KMS-11 (cell line): ENCODE measurements around the gene PER3.

Experiments
- H2AFZ ChIP-seq: fragments of 200-600 bp; sonication (generic); 2 replicates; pipeline ENCODE4 v1.6.1; 2016; ENCODE audit warnings: antibody characterized with exemption, mixed run types, low read depth
- H3K27ac ChIP-seq: fragments of 200-600 bp; sonication (generic); 2 replicates; pipeline ENCODE4 v1.6.1; 2016; ENCODE audit warnings: mild to moderate bottlenecking, mixed run types
- H3K27me3 ChIP-seq: fragments of 200-600 bp; sonication (generic); 2 replicates; pipeline ENCODE4 v1.6.1; 2017; ENCODE audit warnings: mild to moderate bottlenecking, low read depth, mixed run types, moderate library complexity; ENCODE audit not compliant: insufficient read depth
- H3K36me3 ChIP-seq: fragments of 200-600 bp; sonication (generic); 2 replicates; pipeline ENCODE4 v1.6.1; 2017; ENCODE audit warnings: mild to moderate bottlenecking, mixed run types; ENCODE audit not compliant: insufficient read depth
- H3K4me1 ChIP-seq: fragments of 200-600 bp; sonication (generic); 2 replicates; pipeline ENCODE4 v1.6.1; 2016; ENCODE audit warnings: mild to moderate bottlenecking, low read depth, mixed run types; ENCODE audit not compliant: poor library complexity, severe bottlenecking
- H3K4me2 ChIP-seq: fragments of 200-600 bp; sonication (generic); 2 replicates; pipeline ENCODE4 v1.7.0; 2016; ENCODE audit warnings: mild to moderate bottlenecking, mixed run types
- H3K4me3 ChIP-seq: fragments of 200-600 bp; sonication (generic); IDR thresholded peaks from 2 replicates; pipeline ENCODE4 v1.6.1; 2017; ENCODE audit warnings: low read depth, low read length, mixed read lengths; ENCODE audit not compliant: insufficient read depth
- H3K79me2 ChIP-seq: fragments of 200-600 bp; sonication (generic); 2 replicates; pipeline ENCODE4 v1.6.1; 2016; ENCODE audit warnings: low read depth, mixed run types; ENCODE audit not compliant: insufficient read depth
- H3K9ac ChIP-seq: fragments of 200-600 bp; sonication (generic); 2 replicates; pipeline ENCODE4 v1.6.1; 2016; ENCODE audit warnings: mild to moderate bottlenecking, mixed run types
- H4K20me1 ChIP-seq: fragments of 200-600 bp; sonication (generic); 2 replicates; pipeline ENCODE4 v1.6.1; 2016; ENCODE audit warnings: mild to moderate bottlenecking, mixed run types; ENCODE audit not compliant: insufficient read depth
- CTCF ChIP-seq: fragments of 200-600 bp; sonication (generic); conservative IDR thresholded peaks from 2 replicates; pipeline ENCODE4 v1.6.1; 2017; ENCODE audit warnings: low read depth, mild to moderate bottlenecking, antibody characterized with exemption, low read length, moderate library complexity, mixed read lengths

The PER3 gene

GRCh38 chr1:7769673-7770412, 14.2 kb upstream of the PER3 start:
- Histone ChIP-seq H3K36me3 (no peaks in the 10 kb centered on the region), H3K4me3 (no peak overlapping the region), H3K79me2 (peaks cover 21% of the 10 kb centered on the region), H3K9ac (no peak overlapping the region), H2AFZ (no peak overlapping the region), H3K27me3 (no peaks in the 10 kb centered on the region), H3K4me1 (peaks cover 26% of the 10 kb centered on the region), H4K20me1 (no peaks in the 10 kb centered on the region), H3K27ac (no peak overlapping the region), H3K4me2 (no peak overlapping the region)
- TF ChIP-seq CTCF, result no peak

GRCh38 chr1:7770669-7770996, 13.5 kb upstream of the PER3 start:
- Histone ChIP-seq H3K27ac (no peak overlapping the region), H3K79me2 (peaks cover 21% of the 10 kb centered on the region), H3K4me3 (no peak overlapping the region), H4K20me1 (no peaks in the 10 kb centered on the region), H3K4me1 (peaks cover 26% of the 10 kb centered on the region), H3K4me2 (peak overlapping the region; percentile 49), H3K36me3 (no peaks in the 10 kb centered on the region), H2AFZ (peak overlapping the region; percentile 93; the same call in 1 of the 2 replicates), H3K9ac (no peak overlapping the region), H3K27me3 (no peaks in the 10 kb centered on the region)
- TF ChIP-seq CTCF, result no peak

GRCh38 chr1:7770997-7771822, 12.9 kb upstream of the PER3 start, which contains the start of gene VAMP3:
Gene VAMP3 (plus strand): TSS chr1:7771296. CDS start chr1:7771384, 88 bp downstream.
- Histone ChIP-seq H3K4me2 (peak within 1 kb of the TSS; percentile 87), H2AFZ (peak within 1 kb of the TSS; percentile 93), H3K79me2 (peaks cover 21% of the 10 kb centered on the region), H3K27me3 (no peaks in the 10 kb centered on the region), H4K20me1 (no peaks in the 10 kb centered on the region), H3K36me3 (no peaks in the 10 kb centered on the region), H3K4me1 (peaks cover 26% of the 10 kb centered on the region), H3K27ac (peak within 1 kb of the TSS; percentile 44), H3K4me3 (peak within 1 kb of the TSS; percentile 94), H3K9ac (peak within 1 kb of the TSS; percentile 65)
- TF ChIP-seq CTCF, result no peak

GRCh38 chr1:7771823-7772299, 12.2 kb upstream of the PER3 start:
- Histone ChIP-seq H3K27ac (no peak overlapping the region; the same call in 1 of the 2 replicates), H3K79me2 (peaks cover 21% of the 10 kb centered on the region), H3K4me2 (peak overlapping the region; percentile 87), H2AFZ (peak overlapping the region; percentile 74), H3K36me3 (no peaks in the 10 kb centered on the region), H3K4me3 (peak overlapping the region; percentile 94), H3K9ac (peak overlapping the region; percentile 65; the same call in 1 of the 2 replicates), H3K4me1 (peaks cover 26% of the 10 kb centered on the region), H4K20me1 (no peaks in the 10 kb centered on the region), H3K27me3 (no peaks in the 10 kb centered on the region)
- no peak for TF ChIP-seq CTCF
